OCI-LY7 (cell line): ENCODE measurements around the gene RAPGEF4. TPM values are rescaled to one million over a fixed set of nuclear protein-coding genes. Genes with fewer than 3 reads are reported as not detected.

Experiments
- BruUV-seq: library from RNA; stranded (reverse); fragments of 400-500 nt; replicated peaks from 2 replicates; lab custom pipeline; 2021; lab: Mats Ljungman, UMichigan
- CTCF ChIA-PET: fragments of 300-600 bp; sonication (Branson Sonifier 250); formaldehyde crosslinking; loops from one replicate; lab custom pipeline; 2022; ENCODE audit warnings: antibody characterized with exemption; ENCODE audit not compliant: unreplicated experiment; lab: Charles Lee
- POLR2A ChIA-PET: fragments of 300-600 bp; sonication (Branson Sonifier 250); formaldehyde crosslinking; loops from one replicate; lab custom pipeline; 2022; ENCODE audit warnings: antibody characterized with exemption; lab: Charles Lee
- DNase-seq: peaks from one replicate; pipeline ENCODE4 v3.0.0-alpha.2; 2015; ENCODE audit warnings: low spot score
- H2AFZ ChIP-seq: fragments of 200-600 bp; sonication (generic), shearing (Covaris generic); 2 replicates; pipeline ENCODE4 v1.6.1; 2014; ENCODE audit warnings: mild to moderate bottlenecking, antibody characterized with exemption, low read length, moderate library complexity
- H3K27ac ChIP-seq: fragments of 200-600 bp; sonication (generic); 2 replicates; pipeline ENCODE4 v1.5.1; 2014; ENCODE audit warnings: mixed run types, low read depth, mild to moderate bottlenecking, moderate library complexity, low read length, inconsistent platforms; ENCODE audit not compliant: poor library complexity, severe bottlenecking
- H3K36me3 ChIP-seq: fragments of 200-600 bp; sonication (generic); 2 replicates; pipeline ENCODE4 v1.6.1; 2014; ENCODE audit warnings: mild to moderate bottlenecking, antibody characterized with exemption, low read length, moderate library complexity, mixed read lengths; ENCODE audit not compliant: insufficient read depth
- H3K4me1 ChIP-seq: fragments of 200-600 bp; sonication (generic); 2 replicates; pipeline ENCODE4 v1.5.1; 2014; ENCODE audit warnings: mild to moderate bottlenecking, low read length; ENCODE audit not compliant: insufficient read depth, poor library complexity, severe bottlenecking
- H3K4me2 ChIP-seq: fragments of 200-600 bp; sonication (generic); 2 replicates; pipeline ENCODE4 v1.6.1; 2014; ENCODE audit warnings: mild to moderate bottlenecking, low read length
- H3K4me3 ChIP-seq: fragments of 200-600 bp; sonication (generic); 2 replicates; pipeline ENCODE4 v1.5.1; 2014; ENCODE audit warnings: mild to moderate bottlenecking, low read depth, low read length; ENCODE audit not compliant: poor library complexity, severe bottlenecking
- H3K79me2 ChIP-seq: fragments of 200-600 bp; sonication (generic); 2 replicates; pipeline ENCODE4 v1.6.1; 2016; ENCODE audit warnings: low read depth, mild to moderate bottlenecking, low read length, moderate library complexity, mixed read lengths; ENCODE audit not compliant: insufficient read depth
- H3K9me2 ChIP-seq: fragments of 200-600 bp; sonication (generic); 2 replicates; pipeline ENCODE4 v1.6.1; 2016; ENCODE audit warnings: mild to moderate bottlenecking, low read length, mixed read lengths; ENCODE audit not compliant: insufficient read depth
- H3K9me3 ChIP-seq: fragments of 200-600 bp; sonication (generic); 2 replicates; pipeline ENCODE4 v1.6.1; 2014; ENCODE audit warnings: mild to moderate bottlenecking, mixed run types, low read length, mixed read lengths
- H4K20me1 ChIP-seq: fragments of 200-600 bp; sonication (generic); 2 replicates; pipeline ENCODE4 v1.6.1; 2014; ENCODE audit warnings: mild to moderate bottlenecking, antibody characterized with exemption, low read length, moderate library complexity, mixed read lengths; ENCODE audit not compliant: insufficient read depth
- EZH2phosphoT487 ChIP-seq: fragments of 200-600 bp; sonication (generic); IDR thresholded peaks from 2 replicates; pipeline ENCODE4 v1.6.1; 2018; ENCODE audit warnings: low read depth, borderline replicate concordance, mild to moderate bottlenecking, mixed run types, antibody characterized with exemption, low read length, moderate library complexity, mixed read lengths
- intact Hi-C: fragments of 100-400 bp; cut with micrococcal nuclease; formaldehyde crosslinking; loops from one replicate; pipeline ENCODE4 v1.10.0; 2022; ENCODE audit not compliant: unreplicated experiment
- total RNA-seq, 2 experiments: library from RNA; depleted of rRNA in 1 of 2; stranded (reverse); fragments of >200 nt in 1 of 2; shearing (Covaris generic) in 1 of 2; gene quantifications; 2 replicates each; pipeline ENCODE4 v1.2.3, GENCODE V29; 2014 to 2022
- TF ChIP-seq, protein P1 (sequence below): fragments of 200-600 bp; sonication (generic); conservative IDR thresholded peaks from 2 replicates; pipeline ENCODE4 v1.5.1; 2014; ENCODE audit warnings: mild to moderate bottlenecking, antibody characterized with exemption, low read length, moderate library complexity, mixed read lengths

Gene RAPGEF4
- total RNA-seq, 2 experiments from 2014 or later, result 0.22 to 0.55 TPM

DNA sequence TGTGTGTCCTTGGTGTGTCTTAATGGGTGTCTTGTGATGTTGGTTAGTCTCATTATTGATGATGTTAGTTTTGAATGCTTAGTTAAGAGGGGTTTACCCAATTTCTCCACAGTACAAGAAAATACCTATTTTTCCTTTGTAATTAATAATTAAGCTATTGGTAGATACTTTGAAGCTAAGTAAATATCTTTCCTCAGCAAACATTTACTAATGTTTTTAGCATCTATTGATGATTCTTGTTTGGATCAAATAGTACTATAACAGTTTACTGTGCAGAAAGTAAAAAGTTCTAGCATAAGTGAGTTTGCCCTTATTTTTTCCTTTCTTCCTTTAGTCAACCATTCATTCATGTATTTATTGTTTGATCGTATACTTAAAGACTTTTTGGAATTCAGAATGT lies 359.1 kb downstream of the RAPGEF4 start:
- Histone ChIP-seq H3K27ac (no peak overlapping the region), H3K4me3 (no peak overlapping the region), H2AFZ (no peak overlapping the region), H3K4me1 (no peaks in the 10 kb centered on the region), H3K36me3 (peaks cover 25% of the 10 kb centered on the region), H3K79me2 (no peaks in the 10 kb centered on the region), H3K9me2 (no peaks in the 10 kb centered on the region), H3K9me3 (no peaks in the 10 kb centered on the region), H4K20me1 (no peaks in the 10 kb centered on the region), H3K4me2 (no peak overlapping the region)
- no peak for DNase-seq
- TF ChIP-seq, protein P1, sequence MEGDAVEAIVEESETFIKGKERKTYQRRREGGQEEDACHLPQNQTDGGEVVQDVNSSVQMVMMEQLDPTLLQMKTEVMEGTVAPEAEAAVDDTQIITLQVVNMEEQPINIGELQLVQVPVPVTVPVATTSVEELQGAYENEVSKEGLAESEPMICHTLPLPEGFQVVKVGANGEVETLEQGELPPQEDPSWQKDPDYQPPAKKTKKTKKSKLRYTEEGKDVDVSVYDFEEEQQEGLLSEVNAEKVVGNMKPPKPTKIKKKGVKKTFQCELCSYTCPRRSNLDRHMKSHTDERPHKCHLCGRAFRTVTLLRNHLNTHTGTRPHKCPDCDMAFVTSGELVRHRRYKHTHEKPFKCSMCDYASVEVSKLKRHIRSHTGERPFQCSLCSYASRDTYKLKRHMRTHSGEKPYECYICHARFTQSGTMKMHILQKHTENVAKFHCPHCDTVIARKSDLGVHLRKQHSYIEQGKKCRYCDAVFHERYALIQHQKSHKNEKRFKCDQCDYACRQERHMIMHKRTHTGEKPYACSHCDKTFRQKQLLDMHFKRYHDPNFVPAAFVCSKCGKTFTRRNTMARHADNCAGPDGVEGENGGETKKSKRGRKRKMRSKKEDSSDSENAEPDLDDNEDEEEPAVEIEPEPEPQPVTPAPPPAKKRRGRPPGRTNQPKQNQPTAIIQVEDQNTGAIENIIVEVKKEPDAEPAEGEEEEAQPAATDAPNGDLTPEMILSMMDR, result no peak
- TF ChIP-seq EZH2phosphoT487, result no peak
- POLR2A ChIA-PET, result interaction anchor here (0.5 kb wide), 2 partner anchors 39 to 741 kb away, joined by 3 to 4 read pairs; no protein-coding TSS in a partner anchor
- BruUV-seq, result no TSS peak
- CTCF ChIA-PET, result no interaction called here
- intact Hi-C loops, result no loop called here

DNA sequence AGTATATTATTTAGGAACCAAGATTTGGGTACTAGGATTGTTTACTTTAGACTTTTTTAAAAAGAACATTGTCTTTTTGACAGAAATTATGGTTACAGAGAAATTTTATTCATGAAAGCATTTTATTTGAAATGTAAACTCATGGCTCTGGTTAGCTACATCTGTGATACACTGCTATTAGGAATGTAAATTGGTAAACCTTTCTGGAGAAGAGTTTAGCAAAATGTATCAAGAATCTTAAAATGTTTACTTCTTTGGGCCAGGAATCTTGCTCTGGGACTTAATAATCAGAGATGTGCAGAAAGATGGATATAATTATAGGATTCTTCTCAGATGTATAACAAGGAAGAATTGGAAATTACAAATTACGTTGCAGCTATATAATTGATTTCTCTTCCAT lies 359.7 kb downstream of the RAPGEF4 start:
- no peaks in the 10 kb centered on the region for H3K79me2 ChIP-seq
- intact Hi-C loops, result no loop called here
- H3K9me3 ChIP-seq, result no peaks in the 10 kb centered on the region
- H3K36me3 ChIP-seq, result peaks cover 25% of the 10 kb centered on the region
- ChIA-PET POLR2A (interaction anchor here (0.5 kb wide), 2 partner anchors 38 to 740 kb away, joined by 3 to 4 read pairs; no protein-coding TSS in a partner anchor), CTCF (no interaction called here)
- no peak overlapping the region for H2AFZ ChIP-seq
- TF ChIP-seq, protein P1, result no peak
- no peak for TF ChIP-seq EZH2phosphoT487
- H3K4me2 ChIP-seq, result no peak overlapping the region
- no peaks in the 10 kb centered on the region for H3K9me2 ChIP-seq
- DNase-seq, result no peak
- H4K20me1 ChIP-seq, result no peaks in the 10 kb centered on the region
- H3K4me3 ChIP-seq, result no peak overlapping the region
- H3K4me1 ChIP-seq, result no peaks in the 10 kb centered on the region
- no TSS peak for BruUV-seq
- H3K27ac ChIP-seq, result no peak overlapping the region

DNA sequence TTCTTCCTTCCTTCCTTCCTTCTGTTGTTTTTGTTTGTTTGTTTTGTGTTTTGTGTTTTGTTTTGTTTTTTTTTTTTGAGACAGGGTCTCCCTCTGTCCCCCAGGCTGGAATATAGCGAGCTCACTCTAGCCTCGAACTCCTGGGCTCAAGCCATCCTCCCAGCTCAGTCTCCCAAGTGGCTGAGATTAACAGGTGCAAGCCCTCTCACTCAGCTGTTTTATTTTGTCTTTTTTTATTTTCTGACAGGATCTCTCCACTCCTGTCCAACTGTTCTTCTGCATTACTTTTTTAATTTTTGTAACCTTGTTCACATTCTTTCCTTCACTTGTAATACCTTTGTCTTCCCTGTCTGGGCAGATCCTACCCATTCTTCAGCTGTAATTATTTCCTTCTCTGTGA lies 363.6 kb downstream of the RAPGEF4 start:
- no peak overlapping the region for H2AFZ ChIP-seq
- CTCF ChIA-PET, result no interaction called here
- TF ChIP-seq EZH2phosphoT487, result no peak
- TF ChIP-seq, protein P1, result no peak
- intact Hi-C loops, result no loop called here
- no peaks in the 10 kb centered on the region for H3K9me3 ChIP-seq
- no peak overlapping the region for H3K4me2 ChIP-seq
- no peaks in the 10 kb centered on the region for H3K9me2 ChIP-seq
- H3K36me3 ChIP-seq, result no peaks in the 10 kb centered on the region
- POLR2A ChIA-PET, result interaction anchor here (0.7 kb wide), 1 partner anchor 1109 kb away, joined by 5 read pairs; no protein-coding TSS in a partner anchor
- H3K4me1 ChIP-seq, result no peaks in the 10 kb centered on the region
- no peaks in the 10 kb centered on the region for H4K20me1 ChIP-seq
- H3K4me3 ChIP-seq, result no peak overlapping the region
- no peak overlapping the region for H3K27ac ChIP-seq
- BruUV-seq, result no TSS peak
- no peaks in the 10 kb centered on the region for H3K79me2 ChIP-seq
- no peak for DNase-seq
